Activated effector memory CD4-positive, alpha-beta T cell treated with anti-CD3 and anti-CD28 coated beads, Interleukin-2, amount 50 U/mL, for 16 hours (primary cell): Measurements from ENCODE around the gene B9D2.
A peak's percentile ranks its signal among the peaks of the same experiment; 100 is the strongest.

Source experiments
- DNase-seq: peaks from one replicate; pipeline ENCODE4 v3.0.0-alpha.2; 2020

Gene B9D2

DNA sequence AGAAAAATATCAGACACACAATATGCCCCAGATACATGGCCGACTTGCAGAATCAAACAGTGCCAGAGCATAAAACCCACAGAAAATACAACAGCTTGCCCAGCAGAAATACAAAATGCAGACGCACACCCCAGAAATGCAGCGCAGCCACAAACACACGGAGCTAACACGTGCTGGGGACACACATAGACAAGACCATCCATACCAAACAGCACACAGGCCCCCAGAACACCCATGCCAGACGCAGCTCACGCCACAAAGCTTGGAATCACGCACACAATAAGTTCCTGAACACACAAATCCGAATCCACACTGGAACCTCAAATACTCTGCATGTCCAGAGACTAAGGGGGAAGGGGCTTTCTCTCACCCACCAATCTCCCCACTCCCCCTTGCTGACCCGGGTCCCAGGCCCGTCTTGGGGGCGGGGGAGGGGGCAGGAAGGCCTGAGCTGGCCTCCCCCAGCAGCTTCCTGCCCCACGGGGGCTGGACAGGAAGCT, 36.8 kb downstream of the B9D2 start:
- DNase-seq, result no peak

DNA sequence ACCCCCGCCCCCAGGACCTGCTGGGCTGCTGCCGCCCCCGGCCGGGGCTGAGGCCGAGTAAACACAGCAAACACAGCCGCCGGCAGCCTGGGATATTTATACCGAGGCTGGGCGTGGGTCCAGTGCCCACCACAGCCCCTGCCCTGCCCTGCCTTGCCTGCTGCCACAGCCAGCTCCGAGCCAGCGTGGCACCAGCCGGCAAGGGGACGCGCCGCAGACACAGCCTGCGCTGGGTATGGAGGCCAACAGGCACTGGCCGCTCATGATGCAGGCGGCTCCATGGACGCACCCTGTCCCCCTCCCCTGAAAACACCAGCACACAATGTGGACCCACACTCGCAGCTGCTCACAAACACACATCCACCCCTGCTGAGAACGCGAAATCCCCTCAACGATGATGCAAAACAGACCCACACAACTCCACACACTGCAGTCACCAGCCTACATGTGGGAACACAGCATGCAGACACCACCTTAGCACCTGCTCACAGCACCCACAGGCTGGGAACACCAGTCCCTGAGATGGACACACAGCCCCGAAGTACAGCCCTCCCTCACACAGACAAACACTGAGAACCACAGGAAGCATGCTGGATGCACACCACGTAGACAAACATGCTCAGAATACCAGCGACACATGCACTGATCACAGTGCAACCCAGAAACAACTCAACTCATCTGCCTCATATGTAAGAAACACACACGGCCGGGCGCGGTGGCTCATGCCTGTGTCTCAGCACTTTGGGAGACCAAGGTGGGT, 37.8 kb downstream of the B9D2 start:
- no peak for DNase-seq

DNA sequence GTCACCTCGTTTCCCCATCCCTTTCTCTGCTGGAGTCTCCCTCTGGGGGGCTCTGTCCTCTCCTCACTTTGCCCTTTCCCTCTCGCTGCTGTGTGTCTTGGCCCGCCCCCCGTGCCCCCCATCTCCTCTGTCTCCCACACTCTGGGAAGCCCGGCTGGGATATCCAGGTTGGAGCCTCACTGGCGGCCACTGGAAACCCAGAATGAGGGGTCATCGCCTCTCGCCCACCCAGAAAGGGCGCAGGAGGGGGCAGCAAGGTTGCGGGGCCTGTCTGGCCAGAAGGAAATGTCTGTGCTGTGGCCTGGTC, 38.4 kb downstream of the B9D2 start:
- no peak for DNase-seq

DNA sequence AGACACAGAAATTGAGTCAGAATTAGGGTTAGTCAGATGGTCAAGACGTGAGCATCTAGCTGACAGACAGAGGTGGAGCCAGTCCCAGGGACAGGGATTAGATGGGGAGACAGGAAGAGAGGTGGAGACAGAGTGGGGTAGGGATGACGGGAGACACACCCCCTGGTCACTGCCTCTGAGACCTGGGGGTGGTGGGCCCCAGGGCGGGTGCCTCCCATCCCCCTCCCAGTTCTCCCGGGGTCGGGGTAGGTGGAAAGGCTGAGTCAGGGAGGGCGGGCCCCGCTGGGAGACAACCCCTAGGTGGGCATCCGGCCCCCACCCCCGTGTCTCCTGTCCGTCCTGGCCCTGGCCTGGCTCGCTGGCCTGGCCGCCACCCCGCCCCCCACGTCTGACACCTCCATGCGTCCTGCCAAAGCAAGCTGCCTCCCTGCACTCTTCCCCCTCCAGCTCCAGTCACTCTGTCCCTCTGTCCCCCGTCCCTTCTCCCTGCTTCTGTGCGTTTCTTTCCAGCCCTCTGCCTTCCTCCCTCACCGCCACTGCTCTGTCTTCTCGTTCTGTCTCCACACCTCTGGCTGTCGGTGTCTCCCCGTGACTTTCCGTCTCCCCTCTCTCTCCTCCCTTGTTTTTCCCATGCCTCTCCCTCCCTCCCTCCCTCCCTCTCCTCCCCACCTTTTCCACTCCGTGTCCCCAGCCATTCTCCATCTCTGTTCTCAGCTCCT, 38.9 kb downstream of the B9D2 start:
- no peak for DNase-seq

DNA sequence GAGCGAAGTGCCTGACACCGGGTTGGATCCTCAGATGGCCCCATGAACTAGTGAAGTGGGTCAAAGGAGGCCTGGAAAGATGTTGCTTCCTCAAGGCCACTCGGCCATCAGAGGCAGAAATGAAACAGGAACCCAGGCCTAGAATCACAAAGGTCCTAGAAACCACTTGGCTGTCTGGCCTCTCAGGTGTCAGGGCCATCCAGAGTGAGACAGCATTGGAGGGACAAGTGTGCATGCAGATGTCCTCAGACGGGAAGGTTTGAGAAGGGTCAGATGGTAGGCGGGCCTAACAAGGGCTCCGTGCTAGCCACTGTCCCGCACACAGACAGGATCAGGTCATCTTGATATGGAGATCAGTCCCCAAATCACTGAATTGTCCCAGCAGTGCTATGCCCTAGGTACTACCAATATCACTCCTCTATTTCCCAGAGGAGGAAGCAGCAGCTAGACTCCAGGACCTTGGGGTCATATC, 39.7 kb downstream of the B9D2 start:
- DNase-seq, result no peak

- DNase-seq, result no peak
Observed at GRCh38 chr19:41323430-41324125, 40.4 kb downstream of the B9D2 start.

DNA sequence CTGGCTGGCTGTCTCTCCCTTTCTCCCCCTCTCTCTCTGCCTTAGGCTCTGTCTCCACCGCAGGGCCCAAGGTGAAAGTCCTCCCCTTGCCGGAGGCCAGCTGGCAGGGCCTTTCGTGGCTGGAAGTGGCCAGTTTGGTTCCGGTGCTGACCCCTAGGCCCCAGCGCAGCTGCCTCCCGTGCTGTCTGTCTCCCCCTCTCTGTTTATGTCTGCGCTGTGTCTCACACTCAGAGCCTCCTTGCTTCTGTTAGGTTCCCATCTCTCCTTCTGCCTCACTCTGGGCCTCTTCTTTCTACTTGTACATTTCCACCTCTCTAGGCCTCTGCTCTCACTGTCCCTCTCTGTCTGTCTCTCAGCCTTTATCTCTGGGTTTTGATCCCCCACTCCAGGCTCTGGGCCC, 40.9 kb downstream of the B9D2 start:
- no peak for DNase-seq

DNA sequence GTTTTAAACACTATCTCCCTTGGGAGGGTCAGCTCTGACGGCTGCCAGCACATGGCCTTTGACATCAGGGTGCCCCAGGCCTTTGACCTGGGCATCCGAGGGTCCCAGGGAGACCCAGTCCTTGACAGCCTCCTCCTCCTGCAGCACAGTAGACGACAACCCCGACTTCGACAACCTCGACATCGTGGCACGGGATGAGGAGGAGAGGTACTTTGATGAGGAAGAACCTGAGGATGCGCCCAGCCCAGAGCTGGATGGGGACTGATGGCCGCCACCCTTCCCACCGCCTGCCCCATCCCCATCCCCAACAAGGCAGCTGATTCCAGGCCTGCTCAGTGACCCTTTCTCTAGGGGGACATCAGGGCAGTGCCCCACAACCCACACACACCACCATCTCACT, 41.5 kb downstream of the B9D2 start:
- DNase-seq, result no peak

GRCh38 chr19:41321600-41322270, 42.2 kb downstream of the B9D2 start:
- DNase-seq, result no peak

GRCh38 chr19:41321204-41321599, 42.7 kb downstream of the B9D2 start:
- DNase-seq, result no peak

DNA sequence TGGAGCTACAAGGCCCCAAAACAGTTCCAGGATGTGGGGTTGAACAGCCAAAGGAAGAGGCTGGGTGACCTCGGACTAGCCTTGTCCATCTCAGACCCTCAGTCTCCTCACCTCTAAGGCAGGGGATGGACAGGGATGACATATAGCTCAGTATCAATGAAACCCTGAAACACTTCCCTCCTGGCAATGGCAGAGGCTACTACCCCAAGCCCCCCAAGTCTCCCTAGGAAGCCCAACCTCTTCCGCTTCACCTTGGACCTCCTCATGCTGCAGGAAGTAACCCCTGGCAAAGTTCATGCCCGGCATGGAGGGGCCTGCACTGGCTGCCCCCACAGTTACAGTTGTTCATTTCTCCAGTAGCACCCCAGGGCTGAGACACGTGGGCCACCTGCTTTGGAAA, 43.4 kb downstream of the B9D2 start:
- DNase-seq, result no peak

- no peak for DNase-seq
Observed at GRCh38 chr19:41320185-41320518, 43.8 kb downstream of the B9D2 start.

GRCh38 chr19:41319500-41320184, 44.3 kb downstream of the B9D2 start:
- no peak for DNase-seq

GRCh38 chr19:41318696-41319499, 45.1 kb downstream of the B9D2 start:
- no peak for DNase-seq

GRCh38 chr19:41316306-41316920, 47.5 kb downstream of the B9D2 start:
- no peak for DNase-seq

- DNase-seq, result no peak
Observed at GRCh38 chr19:41311613-41312012, 52.3 kb downstream of the B9D2 start.

DNA sequence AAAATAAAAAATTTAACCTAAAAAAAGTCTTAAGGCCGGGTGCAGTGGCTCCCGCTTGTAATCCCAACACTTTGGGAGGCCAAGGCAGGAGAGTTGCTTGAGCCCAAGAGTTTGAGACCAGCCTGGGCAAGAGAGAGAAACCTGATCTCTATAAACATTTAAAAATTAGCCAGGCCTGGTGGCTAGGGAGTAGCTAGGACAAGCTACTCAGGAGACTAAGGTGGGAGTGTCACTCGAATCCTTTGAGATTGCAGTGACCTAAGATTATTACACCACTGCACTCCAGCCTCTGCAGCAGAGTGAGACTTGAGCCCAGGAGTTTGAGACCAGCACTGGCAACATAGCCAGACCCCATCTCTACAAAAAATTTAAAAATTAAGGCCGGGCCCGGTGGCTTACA, 52.9 kb downstream of the B9D2 start:
- DNase-seq, result no peak

- peak; percentile 96 for DNase-seq
Observed at GRCh38 chr19:41310033-41310831, 53.7 kb downstream of the B9D2 start, which contains the start of gene CCDC97. Gene CCDC97, plus strand, starts transcription at chr19:41310172. Its CDS starts 139 bp downstream, at chr19:41310311.

- no peak for DNase-seq
Observed at GRCh38 chr19:41309180-41310032, 54.5 kb downstream of the B9D2 start.
